Measurements from ENCODE around the gene PRR13.

Gene PRR13

GRCh38 chr12:53472056-53472582, 30.6 kb downstream of the PRR13 start:
- DNase-seq (ENCODE audit: low read depth), result no peak

- DNase-seq (ENCODE audit: low read depth), result no peak
Measured at GRCh38 chr12:53474077-53474476, 32.5 kb downstream of the PRR13 start.

- DNase-seq (ENCODE audit: low read depth), result no peak
Measured at GRCh38 chr12:53474819-53475218, 33.3 kb downstream of the PRR13 start.

- no peak for DNase-seq (ENCODE audit: low read depth)
Measured at GRCh38 chr12:53476769-53477209, 35.3 kb downstream of the PRR13 start.

GRCh38 chr12:53478865-53479264, 37.3 kb downstream of the PRR13 start:
- DNase-seq (ENCODE audit: low read depth), result no peak

GRCh38 chr12:53479331-53479730, 37.8 kb downstream of the PRR13 start:
- no peak for DNase-seq (ENCODE audit: low read depth)

- DNase-seq (ENCODE audit: low read depth), result no peak
Measured at GRCh38 chr12:53480491-53481442, 39.2 kb downstream of the PRR13 start.

GRCh38 chr12:53481458-53481857, 39.9 kb downstream of the PRR13 start:
- DNase-seq (ENCODE audit: low read depth), result peak; percentile 61

GRCh38 chr12:53481939-53482586, 40.5 kb downstream of the PRR13 start:
- DNase-seq (ENCODE audit: low read depth), result no peak

- no peak for DNase-seq (ENCODE audit: low read depth)
Measured at GRCh38 chr12:53482626-53483168, 41.2 kb downstream of the PRR13 start.

GRCh38 chr12:53483225-53483978, 41.9 kb downstream of the PRR13 start:
- DNase-seq (ENCODE audit: low read depth), result no peak

- no peak for DNase-seq (ENCODE audit: low read depth)
Measured at GRCh38 chr12:53483979-53484377, 42.4 kb downstream of the PRR13 start.

- DNase-seq (ENCODE audit: low read depth), result no peak
Measured at GRCh38 chr12:53484686-53485575, 43.4 kb downstream of the PRR13 start.

- DNase-seq (ENCODE audit: low read depth), result no peak
Measured at GRCh38 chr12:53485955-53486735, 44.6 kb downstream of the PRR13 start.

- DNase-seq (ENCODE audit: low read depth), result no peak
Measured at GRCh38 chr12:53486736-53487487, 45.4 kb downstream of the PRR13 start.

- DNase-seq (ENCODE audit: low read depth), result no peak
Measured at GRCh38 chr12:53489242-53489864, 47.8 kb downstream of the PRR13 start.

GRCh38 chr12:53492188-53492587, 50.7 kb downstream of the PRR13 start:
- DNase-seq (ENCODE audit: low read depth), result no peak

- DNase-seq (ENCODE audit: low read depth), result peak; percentile 85
Measured at GRCh38 chr12:53492830-53493609, 51.5 kb downstream of the PRR13 start.
